ENCODE results near the gene ZNF814. TPM values are rescaled to one million over a fixed set of nuclear protein-coding genes. Genes with fewer than 3 reads are reported as not detected.
"Not testable (repeated sequence)": the region's sequence is repeated elsewhere in the genome, so short reads cannot be mapped to it uniquely, and the experiment has no call there.

The ZNF814 gene
- total RNA-seq (10 to 100 TPM; 38.5 to 38.7 TPM), polyA plus RNA-seq (21.2 TPM)

DNA sequence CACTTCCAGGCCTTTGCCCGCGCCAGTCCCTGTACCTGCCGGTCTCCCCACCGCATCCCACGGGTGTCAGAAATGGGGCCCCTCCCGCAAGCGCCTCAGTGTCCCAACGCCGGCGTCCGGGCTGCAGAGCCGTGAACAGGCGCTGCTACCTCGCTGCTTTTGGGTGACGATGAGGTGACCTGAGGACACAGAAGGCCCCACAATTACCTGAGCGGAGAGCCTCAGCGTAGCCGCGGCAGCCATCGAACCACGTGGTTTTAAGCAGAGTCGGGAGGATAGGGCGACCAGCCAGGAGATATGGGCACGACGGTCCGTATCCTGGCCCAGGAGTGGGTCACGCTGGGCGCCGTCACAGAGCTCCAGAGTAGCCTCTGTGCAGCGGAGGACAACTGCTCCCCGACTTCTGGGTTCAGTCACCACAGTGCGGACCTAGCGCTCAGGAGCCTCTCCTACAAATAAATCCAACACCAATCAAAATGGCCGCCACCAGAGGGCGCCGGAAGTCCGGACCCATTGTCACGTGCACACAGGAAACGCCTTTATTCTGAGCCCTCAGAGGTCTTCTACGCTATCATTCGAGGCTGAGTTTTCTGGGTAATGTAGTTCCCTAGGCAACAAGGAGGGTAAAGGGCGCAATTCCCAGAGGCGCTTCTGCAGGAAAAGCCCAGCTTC, at the start of gene ZNF814:
Gene ZNF814 (minus strand): TSS at position 478 of the 672 bp plus-strand sequence. CDS start 235 bp downstream, at position 243.
- H3K4me3 ChIP-seq (ENCODE audit: low read length): peak within 1 kb of the TSS; percentile 90
- peaks cover 0 to 70% (median 37%) of the 10 kb centered on the region in 5 donors for H3K9me3 Mint-ChIP-seq
- ChIA-PET CTCF (interaction anchor here (0.8 kb wide), 1 partner anchor 26 kb away, joined by 3 read pairs; no protein-coding TSS in a partner anchor), POLR2A (interaction anchor here (1.1 kb wide), 1 partner anchor 28 kb away, joined by 3 read pairs; no protein-coding TSS in a partner anchor)
- H3K36me3 ChIP-seq (ENCODE audit: insufficient read depth, low read length): no peaks in the 10 kb centered on the region
- H3K27me3 Mint-ChIP-seq: peaks cover 0 to 2% of the 10 kb centered on the region in 2 donors
- H3K27ac ChIP-seq (ENCODE audit: low read depth, low read length): peak within 1 kb of the TSS; percentile 70
- DNase-seq: peak; percentile 65 to 91 (median 80)
- H3K4me1 Mint-ChIP-seq: peaks cover 28 to 42% (median 32%) of the 10 kb centered on the region in 3 donors
- H3K27me3 ChIP-seq (ENCODE audit: insufficient read depth, low read length, poor library complexity, severe bottlenecking): no peaks in the 10 kb centered on the region
- H3K36me3 Mint-ChIP-seq: peaks cover 15 to 69% (median 39%) of the 10 kb centered on the region in 3 donors
- H3K9me3 ChIP-seq (ENCODE audit: low read length): peaks cover 10% of the 10 kb centered on the region
- peak within 1 kb of the TSS; percentile 19 to 96 (median 83) for H3K27ac Mint-ChIP-seq
- H3K4me1 ChIP-seq (ENCODE audit: insufficient read depth, low read length): peaks cover 7% of the 10 kb centered on the region
- peak within 1 kb of the TSS; percentile 80 to 96 (median 89) for H3K4me3 Mint-ChIP-seq

DNA sequence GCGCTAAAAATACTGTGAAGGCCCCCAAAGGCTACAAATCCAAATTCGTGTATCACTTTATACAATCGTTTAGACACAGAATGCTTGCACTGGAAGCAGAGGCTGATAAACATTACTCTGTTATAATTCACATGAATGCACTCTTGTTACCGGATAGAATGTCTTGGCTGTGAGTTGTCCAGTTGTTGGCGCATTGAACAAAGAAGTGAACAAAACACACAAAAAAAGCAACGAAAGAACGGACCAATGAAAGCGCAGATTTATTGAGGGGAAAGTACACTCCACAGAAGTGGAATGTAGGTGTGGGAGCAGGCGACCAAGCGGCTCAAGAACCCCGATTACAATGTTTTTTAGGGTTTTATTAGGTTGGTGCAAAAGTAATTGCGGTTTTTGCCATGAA, 46.9 kb upstream of the ZNF814 start:
- CTCF ChIA-PET: no interaction called here
- no peak for DNase-seq
- peak overlapping the region; percentile 32 for H3K4me3 ChIP-seq (ENCODE audit: low read length)
- H3K27ac Mint-ChIP-seq: peak overlapping the region in 1 of 8 donors; percentile 89
- no peaks in the 10 kb centered on the region for H3K27me3 Mint-ChIP-seq
- peaks cover 21 to 93% (median 78%) of the 10 kb centered on the region in 5 donors for H3K9me3 Mint-ChIP-seq
- POLR2A ChIA-PET: interaction anchor here (1.0 kb wide), 1 partner anchor 19 kb away, joined by 7 read pairs; the partner anchor contains the start of gene ZNF417
- H3K4me1 ChIP-seq (ENCODE audit: insufficient read depth, low read length): no peaks in the 10 kb centered on the region
- peak overlapping the region in 2 of 7 donors; percentile 85 to 93 for H3K4me3 Mint-ChIP-seq
- H3K27me3 ChIP-seq (ENCODE audit: insufficient read depth, low read length, poor library complexity, severe bottlenecking): no peaks in the 10 kb centered on the region
- peaks cover 0 to 21% (median 8%) of the 10 kb centered on the region in 3 donors for H3K4me1 Mint-ChIP-seq
- H3K27ac ChIP-seq (ENCODE audit: low read depth, low read length): no peak overlapping the region
- H3K36me3 Mint-ChIP-seq: peaks cover 26 to 58% (median 58%) of the 10 kb centered on the region in 3 donors
- peaks cover 33% of the 10 kb centered on the region for H3K9me3 ChIP-seq (ENCODE audit: low read length)
- H3K36me3 ChIP-seq (ENCODE audit: insufficient read depth, low read length): peaks cover under 1% of the 10 kb centered on the region

DNA sequence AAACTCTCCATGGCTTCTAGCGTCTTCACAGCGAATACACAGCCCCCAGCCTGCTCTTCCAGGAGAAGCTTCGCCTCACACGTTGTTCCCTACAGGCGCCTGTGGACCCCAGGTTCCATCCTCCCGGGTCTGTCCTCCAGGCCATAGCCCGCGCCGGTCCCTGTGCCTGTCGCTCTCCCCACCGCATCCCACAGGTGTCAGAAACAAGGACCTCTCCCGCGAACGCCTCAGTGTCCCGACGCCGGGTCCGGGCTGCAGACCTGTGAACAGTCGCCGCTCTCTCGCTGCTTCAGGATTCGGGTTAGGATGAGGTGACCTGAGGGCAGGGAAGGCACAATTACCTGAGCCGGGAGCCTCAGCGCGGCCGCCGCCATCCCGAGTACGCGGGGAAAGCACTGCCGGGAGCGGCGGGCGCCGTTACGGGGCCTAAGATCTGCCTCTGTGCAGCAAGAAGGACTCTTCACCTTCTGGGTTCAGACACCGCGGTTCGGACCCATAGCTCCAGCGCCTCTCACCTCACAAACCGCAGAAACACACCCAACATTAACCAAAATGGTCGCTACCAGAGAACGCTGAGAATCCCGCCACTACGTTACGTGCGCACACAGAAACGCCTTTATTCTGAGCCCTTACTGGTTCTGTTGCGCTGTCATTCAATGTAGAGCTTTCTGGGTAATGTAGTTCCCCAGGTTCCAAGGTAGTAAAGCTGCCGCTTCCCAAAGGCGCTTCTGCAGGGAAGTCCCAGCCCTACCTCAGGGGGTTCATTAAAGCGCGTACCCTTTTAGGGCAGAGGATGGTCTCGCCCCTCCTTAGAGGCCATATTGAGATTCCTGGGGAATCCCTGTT, 46.2 kb upstream of the ZNF814 start, which contains the start of gene ZNF418:
Gene ZNF418 (minus strand): TSS at position 583 of the 846 bp plus-strand sequence. CDS start 1,580 bp downstream, outside the sequence.
- H3K27me3 Mint-ChIP-seq: no peaks in the 10 kb centered on the region
- H3K4me3 ChIP-seq (ENCODE audit: low read length): peak within 1 kb of the TSS; percentile 32
- peak within 1 kb of the TSS; percentile 78 to 93 (median 87) for H3K4me3 Mint-ChIP-seq
- no peaks in the 10 kb centered on the region for H3K27me3 ChIP-seq (ENCODE audit: insufficient read depth, low read length, poor library complexity, severe bottlenecking)
- peak in 4 of 5 donors; percentile 11 to 78 (median 42) for DNase-seq
- H3K4me1 ChIP-seq (ENCODE audit: insufficient read depth, low read length): no peaks in the 10 kb centered on the region
- H3K27ac ChIP-seq (ENCODE audit: low read depth, low read length): no peak within 1 kb of the TSS
- no peaks in the 10 kb centered on the region for H3K36me3 ChIP-seq (ENCODE audit: insufficient read depth, low read length)
- POLR2A ChIA-PET: interaction anchor here (1.0 kb wide), 1 partner anchor 18 kb away, joined by 7 read pairs; the partner anchor contains the start of gene ZNF417
- H3K36me3 Mint-ChIP-seq: peaks cover 25 to 60% (median 52%) of the 10 kb centered on the region in 3 donors
- CTCF ChIA-PET: no interaction called here
- peaks cover 0 to 21% (median 8%) of the 10 kb centered on the region in 3 donors for H3K4me1 Mint-ChIP-seq
- H3K9me3 ChIP-seq (ENCODE audit: low read length): peaks cover 36% of the 10 kb centered on the region
- peak within 1 kb of the TSS in 6 of 8 donors; percentile 6 to 92 (median 68) for H3K27ac Mint-ChIP-seq
- H3K9me3 Mint-ChIP-seq: peaks cover 21 to 94% (median 79%) of the 10 kb centered on the region in 5 donors

DNA sequence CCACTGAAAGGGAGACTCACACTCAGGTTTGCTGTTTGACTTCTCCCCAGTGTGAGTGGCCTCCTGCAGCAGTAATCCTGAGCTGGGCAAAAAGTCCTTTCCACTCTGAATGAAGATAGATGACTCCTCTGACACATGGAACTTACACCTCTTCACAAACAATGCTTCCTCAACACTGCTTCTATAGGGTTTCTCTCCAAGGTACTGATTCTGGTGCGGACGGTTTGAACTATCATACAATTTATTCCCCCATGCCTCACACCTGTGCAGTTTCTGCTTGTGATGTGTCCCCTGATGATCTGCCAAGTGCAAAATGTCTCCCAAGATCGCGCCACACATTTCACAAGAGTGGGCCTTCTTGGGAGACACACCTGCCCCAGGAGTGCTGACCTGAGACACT, 38.8 kb upstream of the ZNF814 start:
- Histone ChIP-seq H3K4me3 (ENCODE audit: low read length) (no peak overlapping the region), H3K9me3 (ENCODE audit: low read length) (peaks cover 34% of the 10 kb centered on the region), H3K4me1 (ENCODE audit: insufficient read depth, low read length) (no peaks in the 10 kb centered on the region), H3K36me3 (ENCODE audit: insufficient read depth, low read length) (no peaks in the 10 kb centered on the region), H3K27me3 (ENCODE audit: insufficient read depth, low read length, poor library complexity, severe bottlenecking) (no peaks in the 10 kb centered on the region), H3K27ac (ENCODE audit: low read depth, low read length) (no peak overlapping the region)
- CTCF ChIA-PET: no interaction called here
- H3K27me3 Mint-ChIP-seq: no peaks in the 10 kb centered on the region
- peaks cover 2 to 53% (median 38%) of the 10 kb centered on the region in 3 donors for H3K36me3 Mint-ChIP-seq
- no peaks in the 10 kb centered on the region for H3K4me1 Mint-ChIP-seq
- DNase-seq: no peak
- POLR2A ChIA-PET: no interaction called here
- no peak overlapping the region for H3K4me3 Mint-ChIP-seq
- H3K27ac Mint-ChIP-seq: no peak overlapping the region
- H3K9me3 Mint-ChIP-seq: peaks cover 16 to 77% (median 63%) of the 10 kb centered on the region in 5 donors

DNA sequence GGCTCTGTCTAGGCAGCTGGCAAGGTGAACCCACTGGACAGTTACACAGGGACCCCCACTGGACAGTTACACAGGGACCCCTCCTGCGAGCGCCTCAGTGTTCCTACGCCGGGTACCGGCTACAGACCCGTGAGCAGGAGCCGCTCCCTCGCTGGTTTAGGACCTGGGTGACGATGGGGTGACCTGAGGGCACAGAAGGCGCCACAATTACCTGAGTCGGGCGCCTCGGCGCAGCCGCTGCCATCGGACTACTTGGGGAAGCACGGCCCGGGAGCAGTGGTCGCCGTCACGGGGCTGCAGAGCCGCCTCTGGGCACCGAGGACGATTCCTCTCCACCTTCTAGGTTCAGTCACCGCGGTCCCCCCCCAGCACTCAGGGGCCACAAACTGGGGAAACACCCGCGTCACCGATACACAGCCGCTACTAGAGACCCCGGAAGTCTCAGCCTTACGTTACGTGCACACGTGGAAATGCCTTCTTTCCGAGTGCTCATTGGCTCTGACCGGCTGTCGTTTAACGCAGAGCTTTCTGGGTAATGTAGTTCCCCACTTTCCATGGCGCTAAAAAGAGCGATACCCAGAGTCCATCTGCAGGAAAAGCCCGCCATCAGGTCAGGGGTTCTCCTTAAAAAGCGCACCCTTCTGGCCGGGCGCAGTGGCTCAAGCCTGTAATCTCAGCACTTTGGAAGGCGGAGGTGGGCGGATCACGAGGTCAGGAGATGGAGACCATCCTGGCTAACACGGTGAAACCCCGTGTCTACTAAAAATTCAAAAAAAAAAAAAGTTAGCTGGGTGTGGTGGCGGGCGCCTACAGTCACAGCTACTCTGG, 27.5 kb upstream of the ZNF814 start, which contains the start of gene ZNF417:
Gene ZNF417 (minus strand): TSS at position 425 of the 828 bp plus-strand sequence. CDS start 181 bp downstream, at position 244.
- Histone ChIP-seq H3K27ac (ENCODE audit: low read depth, low read length) (peak within 1 kb of the TSS; percentile 84), H3K36me3 (ENCODE audit: insufficient read depth, low read length) (peaks cover 19% of the 10 kb centered on the region), H3K4me3 (ENCODE audit: low read length) (peak within 1 kb of the TSS; percentile 75), H3K4me1 (ENCODE audit: insufficient read depth, low read length) (peaks cover 17% of the 10 kb centered on the region)
- not testable (repeated sequence) for H3K27me3 ChIP-seq (ENCODE audit: insufficient read depth, low read length, poor library complexity, severe bottlenecking); H3K27me3 Mint-ChIP-seq; H3K9me3 ChIP-seq (ENCODE audit: low read length)
- peaks cover 34 to 48% (median 42%) of the 10 kb centered on the region in 3 donors for H3K4me1 Mint-ChIP-seq
- peak within 1 kb of the TSS; percentile 87 to 98 (median 97) for H3K27ac Mint-ChIP-seq
- H3K9me3 Mint-ChIP-seq: peaks cover 0 to 60% (median 22%) of the 10 kb centered on the region in 5 donors
- peaks cover 26 to 63% (median 52%) of the 10 kb centered on the region in 3 donors for H3K36me3 Mint-ChIP-seq
- H3K4me3 Mint-ChIP-seq: peak within 1 kb of the TSS; percentile 92 to 99 (median 96)
- POLR2A ChIA-PET: interaction anchor here (0.5 to 1.6 kb wide), 13 partner anchors 14 to 523 kb away, joined by 3 to 8 read pairs (median 3); partner anchors contain the start of genes ZNF132, ZNF134, ZNF274 and ZNF418
- CTCF ChIA-PET: interaction anchor here (1.3 kb wide), 1 partner anchor 98 kb away, joined by 4 read pairs; no protein-coding TSS in a partner anchor
- peak; percentile 80 to 94 (median 88) for DNase-seq

DNA sequence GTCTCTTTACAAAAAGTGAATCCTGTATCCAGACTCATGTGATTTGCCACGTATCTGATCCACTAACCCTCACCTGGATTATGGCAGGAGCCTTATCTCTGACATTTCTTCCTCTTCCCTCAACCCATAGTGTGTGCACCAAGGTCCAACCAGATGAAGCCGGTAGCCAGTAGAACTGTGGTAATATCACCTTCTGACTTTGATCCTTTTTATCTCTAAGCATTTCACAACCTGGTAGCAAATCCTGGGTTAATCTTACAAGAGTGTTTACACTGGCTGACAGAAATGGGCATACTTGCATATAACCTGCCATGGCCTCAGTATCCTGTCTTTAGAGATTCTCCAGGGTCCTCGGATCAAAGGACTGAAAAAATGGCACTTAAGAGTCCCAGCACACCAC, 25.7 kb upstream of the ZNF814 start:
- Mint-ChIP-seq H3K4me1 (peaks cover 35 to 51% (median 48%) of the 10 kb centered on the region in 3 donors), H3K4me3 (peak overlapping the region; percentile 92 to 99 (median 96)), H3K36me3 (peaks cover 35 to 69% (median 59%) of the 10 kb centered on the region in 3 donors), H3K27ac (peak overlapping the region in 7 of 8 donors; percentile 7 to 98 (median 50)), H3K27me3 (no peaks in the 10 kb centered on the region), H3K9me3 (peaks cover 0 to 69% (median 31%) of the 10 kb centered on the region in 5 donors)
- Histone ChIP-seq H3K36me3 (ENCODE audit: insufficient read depth, low read length) (peaks cover 28% of the 10 kb centered on the region), H3K27me3 (ENCODE audit: insufficient read depth, low read length, poor library complexity, severe bottlenecking) (no peaks in the 10 kb centered on the region), H3K27ac (ENCODE audit: low read depth, low read length) (no peak overlapping the region), H3K9me3 (ENCODE audit: low read length) (no peaks in the 10 kb centered on the region), H3K4me1 (ENCODE audit: insufficient read depth, low read length) (peaks cover 17% of the 10 kb centered on the region), H3K4me3 (ENCODE audit: low read length) (peak overlapping the region; percentile 17)
- ChIA-PET CTCF (interaction anchor here (0.9 kb wide), 1 partner anchor 26 kb away, joined by 3 read pairs; no protein-coding TSS in a partner anchor), POLR2A (interaction anchor here (0.6 to 0.7 kb wide), 2 partner anchors 26 to 494 kb away, joined by 3 to 5 read pairs; partner anchors contain the start of gene ZNF584)
- DNase-seq: no peak

DNA sequence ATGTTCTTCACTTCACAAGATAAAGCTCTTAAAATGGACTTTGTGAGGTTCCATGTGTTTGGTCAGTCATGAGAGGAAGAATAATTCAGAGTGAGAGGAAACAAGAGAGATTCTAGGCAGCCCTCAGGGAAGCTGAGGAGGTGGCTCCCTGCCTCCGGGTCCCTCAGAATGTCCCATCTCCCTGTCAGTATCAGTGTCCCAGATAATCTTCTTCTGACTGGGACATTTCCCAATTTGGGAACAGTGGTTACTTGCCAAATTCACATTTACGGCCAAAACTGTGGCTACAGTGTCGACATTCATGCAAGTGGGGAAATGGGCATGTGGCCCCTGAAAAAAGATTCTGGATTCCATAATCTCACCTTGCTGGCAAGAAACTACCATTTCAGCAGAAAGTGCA, 18.6 kb upstream of the ZNF814 start:
- Histone ChIP-seq H3K27me3 (ENCODE audit: insufficient read depth, low read length, poor library complexity, severe bottlenecking) (no peaks in the 10 kb centered on the region), H3K27ac (ENCODE audit: low read depth, low read length) (no peak overlapping the region), H3K9me3 (ENCODE audit: low read length) (peaks cover 17% of the 10 kb centered on the region), H3K4me1 (ENCODE audit: insufficient read depth, low read length) (no peaks in the 10 kb centered on the region), H3K4me3 (ENCODE audit: low read length) (no peak overlapping the region), H3K36me3 (ENCODE audit: insufficient read depth, low read length) (peaks cover 18% of the 10 kb centered on the region)
- peaks cover 0 to 85% (median 32%) of the 10 kb centered on the region in 5 donors for H3K9me3 Mint-ChIP-seq
- no peak overlapping the region for H3K4me3 Mint-ChIP-seq
- H3K27ac Mint-ChIP-seq: peak overlapping the region in 1 of 8 donors; percentile 52
- peaks cover 28 to 65% (median 53%) of the 10 kb centered on the region in 3 donors for H3K36me3 Mint-ChIP-seq
- POLR2A ChIA-PET: no interaction called here
- DNase-seq: no peak
- H3K4me1 Mint-ChIP-seq: peaks cover 9 to 24% (median 18%) of the 10 kb centered on the region in 3 donors
- no peaks in the 10 kb centered on the region for H3K27me3 Mint-ChIP-seq
- CTCF ChIA-PET: no interaction called here
